GM12878 (cell line): ENCODE data around the gene FAM110C. TPM values are rescaled to one million over a fixed set of nuclear protein-coding genes. Genes with fewer than 3 reads are reported as not detected.

ENCODE experiments used
- ATAC-seq: fragments of 200-7000 bp; cut with Tn5 transposase; 3 replicates; pipeline ENCODE4 v1.9.1; 2020; ENCODE audit warnings: mild to moderate bottlenecking, moderate library complexity
- BruUV-seq: library from RNA; stranded (reverse); fragments of 400-500 nt; replicated peaks from 2 replicates; lab custom pipeline; 2021; lab: Mats Ljungman, UMichigan
- CTCF ChIA-PET: fragments of 300-600 bp; sonication (Branson Sonifier 250); formaldehyde crosslinking; extraction: SDS; loops from one replicate; lab custom pipeline; 2021; ENCODE audit warnings: inconsistent platforms; lab: Yijun Ruan, JAX
- POLR2A ChIA-PET: fragments of 350-600 bp; formaldehyde crosslinking; extraction: SDS; loops from one replicate; lab custom pipeline; 2021; ENCODE audit warnings: inconsistent platforms; lab: Charles Lee
- RAD21 ChIA-PET: fragments of 300-600 bp; sonication (Branson Sonifier 250); formaldehyde crosslinking; loops from one replicate; lab custom pipeline; 2023; ENCODE audit warnings: antibody characterized with exemption; ENCODE audit not compliant: unreplicated experiment; lab: Charles Lee
- SMC1A ChIA-PET: fragments of 300-600 bp; sonication (Branson Sonifier 250); formaldehyde crosslinking; loops from one replicate; lab custom pipeline; 2023; ENCODE audit not compliant: unreplicated experiment, uncharacterized antibody; lab: Charles Lee
- DNase-seq: peaks from one replicate; pipeline ENCODE4 v3.0.0-alpha.2; 2011; ENCODE audit warnings: low read depth, low spot score
- FAIRE-seq: peaks from 3 replicates; lab custom pipeline; 2011; peaks lifted over from hg19 to GRCh38; lab: Jason Lieb, UNC
- H2AFZ ChIP-seq: 2 replicates; pipeline ENCODE4 v1.6.0; 2011; ENCODE audit warnings: low read depth, low read length, control low read depth; ENCODE audit not compliant: control insufficient read depth
- H3K27ac ChIP-seq: 2 replicates; pipeline ENCODE4 v1.5.1; 2011; ENCODE audit warnings: control low read depth; ENCODE audit not compliant: control insufficient read depth, insufficient read depth
- H3K27me3 ChIP-seq, 2 experiments: replicated peaks in 1 of 2; 2 replicates each; pipeline versions ENCODE4 v1.6.0 to v1.6.1; 2011; ENCODE audit warnings: low read length in 1 of 2; ENCODE audit not compliant: control insufficient read depth in 2 of 2, insufficient read depth in 2 of 2
- H3K36me3 ChIP-seq, 2 experiments: 2 replicates each; pipeline ENCODE4 v1.5.1; 2011; ENCODE audit warnings: low read length in 1 of 2; ENCODE audit not compliant: control insufficient read depth in 2 of 2, insufficient read depth in 2 of 2
- H3K4me1 ChIP-seq: 2 replicates; pipeline ENCODE4 v1.6.1; 2011; ENCODE audit warnings: mild to moderate bottlenecking, low read length, moderate library complexity, mixed read lengths; ENCODE audit not compliant: control insufficient read depth, insufficient read depth
- H3K4me2 ChIP-seq: 2 replicates; pipeline ENCODE4 v1.6.0; 2011; ENCODE audit warnings: control low read depth; ENCODE audit not compliant: control insufficient read depth, insufficient read depth
- H3K4me3 ChIP-seq: fragments of 200-600 bp; sonication (generic); 2 replicates; pipeline ENCODE4 v1.5.1; 2016
- H3K79me2 ChIP-seq: 2 replicates; pipeline ENCODE4 v1.6.0; 2011; ENCODE audit warnings: low read length; ENCODE audit not compliant: control insufficient read depth, insufficient read depth
- H3K9ac ChIP-seq: 2 replicates; pipeline ENCODE4 v1.8.0; 2011; ENCODE audit warnings: low read length, control low read depth, mixed read lengths; ENCODE audit not compliant: control insufficient read depth, insufficient read depth
- H3K9me3 ChIP-seq: replicated peaks from 3 replicates; pipeline ENCODE4 v1.5.1; 2011; ENCODE audit warnings: mild to moderate bottlenecking, low read length; ENCODE audit not compliant: control insufficient read depth, insufficient read depth
- H4K20me1 ChIP-seq: 2 replicates; pipeline ENCODE4 v1.6.0; 2011; ENCODE audit not compliant: control insufficient read depth, insufficient read depth
- CBX5 ChIP-seq: sonication (generic); IDR thresholded peaks from 2 replicates; pipeline ENCODE4 v1.6.1; 2016; ENCODE audit warnings: low read depth, moderate library complexity, mild to moderate bottlenecking, inconsistent platforms
- FOXK2 ChIP-seq: fragments of 450-650 bp; IDR thresholded peaks from 2 replicates; pipeline ENCODE4 v1.6.1; 2017; ENCODE audit warnings: mild to moderate bottlenecking, moderate library complexity
- GABPA ChIP-seq: IDR thresholded peaks from 2 replicates; pipeline ENCODE4 v1.6.1; 2014; ENCODE audit warnings: antibody characterized with exemption, low read depth, mild to moderate bottlenecking, inconsistent platforms
- JUNB ChIP-seq: IDR thresholded peaks from 2 replicates; pipeline ENCODE4 v1.6.1; 2016; ENCODE audit warnings: antibody characterized with exemption, mild to moderate bottlenecking
- MTA2 ChIP-seq: fragments of 450-650 bp; IDR thresholded peaks from 2 replicates; pipeline ENCODE4 v1.6.1; 2016; ENCODE audit warnings: low read depth, mild to moderate bottlenecking, moderate library complexity
- NFYB ChIP-seq: IDR thresholded peaks from 2 replicates; pipeline ENCODE4 v1.6.1; 2011; ENCODE audit warnings: low read depth, mild to moderate bottlenecking, low read length, improper control_type of control experiment, moderate library complexity; ENCODE audit not compliant: insufficient read depth
- RB1 ChIP-seq: fragments of 450-650 bp; formaldehyde crosslinking; IDR thresholded peaks from 2 replicates; pipeline ENCODE4 v1.6.1; 2017; ENCODE audit warnings: mild to moderate bottlenecking, borderline replicate concordance
- SMAD5 ChIP-seq: IDR thresholded peaks from 2 replicates; pipeline ENCODE4 v1.6.1; 2016; ENCODE audit warnings: antibody characterized with exemption, low read depth
- STAT3 ChIP-seq: IDR thresholded peaks from 2 replicates; pipeline ENCODE4 v1.6.1; 2011; ENCODE audit warnings: low read depth, low read length, improper control_type of control experiment
- SUZ12 ChIP-seq: fragments of 200-600 bp; sonication (generic); IDR thresholded peaks from one replicate; pipeline ENCODE4 v1.6.1; 2018; ENCODE audit warnings: antibody characterized with exemption, mild to moderate bottlenecking; ENCODE audit not compliant: unreplicated experiment
- TAF1 ChIP-seq: IDR thresholded peaks from 2 replicates; pipeline ENCODE4 v1.6.1; 2011; ENCODE audit warnings: mild to moderate bottlenecking, low read depth, low read length, borderline replicate concordance
- TARDBP ChIP-seq: IDR thresholded peaks from 2 replicates; pipeline ENCODE4 v1.6.1; 2016; ENCODE audit warnings: borderline replicate concordance
- ZNF622 ChIP-seq: fragments of 450-650 bp; IDR thresholded peaks from 2 replicates; pipeline ENCODE4 v1.6.1; 2017; ENCODE audit warnings: mild to moderate bottlenecking, inconsistent platforms
- WGBS: methylation state at CpG from one replicate; pipeline ENCODE4 v1.1.6; 2016; ENCODE audit warnings: low lambda C conversion rate; ENCODE audit not compliant: insufficient replicate concordance, insufficient coverage; ENCODE audit errors: missing lambda C conversion rate; 5-methylcytosine and 5-hydroxymethylcytosine counted together
- in situ Hi-C: fragments of 300-500 bp; cut with MboI; formaldehyde crosslinking; loops from 9 replicates; pipeline ENCODE4 v1.14.3; 2018; ENCODE audit warnings: mixed read lengths
- intact Hi-C: fragments of 100-400 bp; cut with micrococcal nuclease; formaldehyde crosslinking; loops from one replicate; pipeline ENCODE4 v1.14.2; 2022; ENCODE audit not compliant: unreplicated experiment
- polyA plus RNA-seq, 11 experiments: library from polyadenylated mRNA; depleted of rRNA in 4 of 11; unstranded in 6 of 11; stranded (reverse) in 5 of 11; fragments of >200 nt; fragmentation: Nextera tagmentation in 4 of 11; fragmentation: Illumina TruSeq in 1 of 11; extraction: Ambion mirVana in 4 of 11; extraction: Trizol in 1 of 11; gene quantifications; 1 replicate in 1 of 11; 2 replicates in 10 of 11; pipeline versions ENCODE4 v1.2.1 to v1.2.3, GENCODE V29; 2011 to 2016; ENCODE audit warnings: inconsistent platforms in 2 of 11, missing spikeins in 2 of 11, low read depth in 1 of 11
- total RNA-seq, 4 experiments: library from RNA; depleted of rRNA in 3 of 4; stranded (reverse); fragments of >200 nt in 3 of 4; fragmentation: Illumina TruSeq in 1 of 4; extraction: Trizol in 1 of 4; gene quantifications; 2 replicates each; pipeline versions ENCODE4 v1.2.1 to v1.2.3, GENCODE V29; 2013 to 2021
- TF ChIP-seq, protein P1 (sequence below): IDR thresholded peaks from 2 replicates; pipeline ENCODE4 v1.6.1; 2011; ENCODE audit warnings: low read depth, low read length, improper control_type of control experiment, borderline replicate concordance
- TF ChIP-seq, protein P2 (sequence below): fragments of 450-650 bp; IDR thresholded peaks from 2 replicates; pipeline ENCODE4 v1.6.1; 2017; ENCODE audit warnings: mild to moderate bottlenecking, moderate library complexity

FAM110C gene
- total and polyA plus RNA-seq, 10 of the 15 experiments (the other 5 are each of a cell fraction or from before 2014, with no cell fraction given), result not detected

DNA sequence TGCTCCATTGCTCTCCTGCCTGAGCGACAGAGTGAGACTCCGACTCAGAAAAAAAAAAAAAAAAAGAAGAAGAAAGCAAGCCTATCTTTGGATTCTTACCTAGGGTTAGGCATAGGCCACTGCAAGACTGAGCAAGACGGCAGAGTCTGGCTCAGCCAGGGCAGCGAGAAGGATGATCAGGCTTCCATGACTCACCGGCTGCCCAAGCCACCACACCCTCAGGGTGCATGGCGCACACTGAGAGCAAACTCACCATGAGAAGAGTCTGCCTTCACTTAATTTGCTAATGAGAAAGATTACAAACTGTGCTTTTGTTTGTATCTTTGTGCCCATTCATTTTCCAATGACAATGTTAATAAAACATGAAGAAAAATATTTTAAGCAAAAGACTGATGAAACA lies 8.2 kb downstream of the FAM110C start:
- ChIA-PET SMC1A (no interaction called here), POLR2A (no interaction called here), RAD21 (no interaction called here), CTCF (no interaction called here)
- Histone ChIP-seq H3K27me3 (no peaks in the 10 kb centered on the region), H2AFZ (no peak overlapping the region), H3K79me2 (no peaks in the 10 kb centered on the region), H3K9me3 (no peaks in the 10 kb centered on the region), H3K4me1 (no peaks in the 10 kb centered on the region), H3K4me3 (no peak overlapping the region)
- no peak for ATAC-seq
- intact Hi-C loops, result no loop called here
- 63% methylated on average over 4 of the region's 6 CpGs for WGBS
- no peak for DNase-seq
- in situ Hi-C loops, result no loop called here
- no peak for TF ChIP-seq JUNB
- no peak for TF ChIP-seq FOXK2
- no peak for TF ChIP-seq MTA2
- TF ChIP-seq SMAD5, result no peak
- TF ChIP-seq STAT3, result no peak
- TF ChIP-seq NFYB, result no peak
- TF ChIP-seq, all 136 proteins: peak for 0
- BruUV-seq, result no TSS peak
- Histone ChIP-seq H3K27ac (no peak overlapping the region), H4K20me1 (no peaks in the 10 kb centered on the region), H3K36me3 (no peaks in the 10 kb centered on the region), H3K9ac (no peak overlapping the region), H3K4me2 (no peak overlapping the region)
- FAIRE-seq, result no peak

DNA sequence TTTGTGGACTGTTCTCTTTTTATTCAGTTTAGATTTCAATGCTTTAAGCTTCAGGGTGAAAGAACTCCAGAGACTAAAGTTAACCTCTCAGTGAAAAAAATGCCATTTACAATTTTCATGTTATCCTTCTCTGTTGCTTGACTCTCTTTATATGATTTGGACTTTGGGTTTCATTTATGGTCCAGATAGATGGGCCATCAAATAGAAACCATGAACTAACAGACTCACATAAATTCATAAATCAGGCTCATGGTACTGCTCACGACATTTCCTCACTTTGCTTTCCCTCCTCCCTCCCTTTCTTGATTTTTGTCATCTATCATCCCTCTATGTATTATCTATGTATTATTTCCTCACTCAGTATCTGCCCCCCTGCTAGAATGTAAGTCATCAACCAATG lies 10.0 kb downstream of the FAM110C start:
- SMC1A ChIA-PET, result no interaction called here
- CTCF ChIA-PET, result no interaction called here
- no TSS peak for BruUV-seq
- TF ChIP-seq, protein P1, sequence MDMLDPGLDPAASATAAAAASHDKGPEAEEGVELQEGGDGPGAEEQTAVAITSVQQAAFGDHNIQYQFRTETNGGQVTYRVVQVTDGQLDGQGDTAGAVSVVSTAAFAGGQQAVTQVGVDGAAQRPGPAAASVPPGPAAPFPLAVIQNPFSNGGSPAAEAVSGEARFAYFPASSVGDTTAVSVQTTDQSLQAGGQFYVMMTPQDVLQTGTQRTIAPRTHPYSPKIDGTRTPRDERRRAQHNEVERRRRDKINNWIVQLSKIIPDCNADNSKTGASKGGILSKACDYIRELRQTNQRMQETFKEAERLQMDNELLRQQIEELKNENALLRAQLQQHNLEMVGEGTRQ, result no peak
- TF ChIP-seq TAF1, result no peak
- TF ChIP-seq TARDBP, result no peak
- no peak for TF ChIP-seq SUZ12
- no peak for TF ChIP-seq RB1
- TF ChIP-seq, protein P2, sequence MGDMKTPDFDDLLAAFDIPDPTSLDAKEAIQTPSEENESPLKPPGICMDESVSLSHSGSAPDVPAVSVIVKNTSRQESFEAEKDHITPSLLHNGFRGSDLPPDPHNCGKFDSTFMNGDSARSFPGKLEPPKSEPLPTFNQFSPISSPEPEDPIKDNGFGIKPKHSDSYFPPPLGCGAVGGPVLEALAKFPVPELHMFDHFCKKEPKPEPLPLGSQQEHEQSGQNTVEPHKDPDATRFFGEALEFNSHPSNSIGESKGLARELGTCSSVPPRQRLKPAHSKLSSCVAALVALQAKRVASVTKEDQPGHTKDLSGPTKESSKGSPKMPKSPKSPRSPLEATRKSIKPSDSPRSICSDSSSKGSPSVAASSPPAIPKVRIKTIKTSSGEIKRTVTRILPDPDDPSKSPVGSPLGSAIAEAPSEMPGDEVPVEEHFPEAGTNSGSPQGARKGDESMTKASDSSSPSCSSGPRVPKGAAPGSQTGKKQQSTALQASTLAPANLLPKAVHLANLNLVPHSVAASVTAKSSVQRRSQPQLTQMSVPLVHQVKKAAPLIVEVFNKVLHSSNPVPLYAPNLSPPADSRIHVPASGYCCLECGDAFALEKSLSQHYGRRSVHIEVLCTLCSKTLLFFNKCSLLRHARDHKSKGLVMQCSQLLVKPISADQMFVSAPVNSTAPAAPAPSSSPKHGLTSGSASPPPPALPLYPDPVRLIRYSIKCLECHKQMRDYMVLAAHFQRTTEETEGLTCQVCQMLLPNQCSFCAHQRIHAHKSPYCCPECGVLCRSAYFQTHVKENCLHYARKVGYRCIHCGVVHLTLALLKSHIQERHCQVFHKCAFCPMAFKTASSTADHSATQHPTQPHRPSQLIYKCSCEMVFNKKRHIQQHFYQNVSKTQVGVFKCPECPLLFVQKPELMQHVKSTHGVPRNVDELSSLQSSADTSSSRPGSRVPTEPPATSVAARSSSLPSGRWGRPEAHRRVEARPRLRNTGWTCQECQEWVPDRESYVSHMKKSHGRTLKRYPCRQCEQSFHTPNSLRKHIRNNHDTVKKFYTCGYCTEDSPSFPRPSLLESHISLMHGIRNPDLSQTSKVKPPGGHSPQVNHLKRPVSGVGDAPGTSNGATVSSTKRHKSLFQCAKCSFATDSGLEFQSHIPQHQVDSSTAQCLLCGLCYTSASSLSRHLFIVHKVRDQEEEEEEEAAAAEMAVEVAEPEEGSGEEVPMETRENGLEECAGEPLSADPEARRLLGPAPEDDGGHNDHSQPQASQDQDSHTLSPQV, result no peak
- no peak for TF ChIP-seq CBX5
- no peak for TF ChIP-seq ZNF622
- no peak for TF ChIP-seq GABPA

More for the DNA sequence above, 10.0 kb downstream of the FAM110C start:
- Histone ChIP-seq H3K9ac (no peak overlapping the region), H4K20me1 (no peaks in the 10 kb centered on the region), H3K4me2 (no peak overlapping the region), H3K27me3 (no peaks in the 10 kb centered on the region), H3K9me3 (no peaks in the 10 kb centered on the region), H3K4me1 (no peaks in the 10 kb centered on the region), H3K79me2 (no peaks in the 10 kb centered on the region), H3K4me3 (no peak overlapping the region), H2AFZ (no peak overlapping the region), H3K36me3 (no peaks in the 10 kb centered on the region), H3K27ac (no peak overlapping the region)
- DNase-seq (no peak), ATAC-seq (no peak), FAIRE-seq (no peak)
- ChIA-PET POLR2A (no interaction called here), RAD21 (no interaction called here)
- intact Hi-C loops (no loop called here), in situ Hi-C loops (no loop called here)
- WGBS, result 5% methylated on average over 1 of the region's 1 CpG
